GM03348 (cell line): ENCODE data around the gene TTLL9.

ENCODE experiments used
- DNase-seq: peaks from one replicate; pipeline ENCODE4 v3.0.0; 2012; ENCODE audit warnings: low spot score

The TTLL9 gene

DNA sequence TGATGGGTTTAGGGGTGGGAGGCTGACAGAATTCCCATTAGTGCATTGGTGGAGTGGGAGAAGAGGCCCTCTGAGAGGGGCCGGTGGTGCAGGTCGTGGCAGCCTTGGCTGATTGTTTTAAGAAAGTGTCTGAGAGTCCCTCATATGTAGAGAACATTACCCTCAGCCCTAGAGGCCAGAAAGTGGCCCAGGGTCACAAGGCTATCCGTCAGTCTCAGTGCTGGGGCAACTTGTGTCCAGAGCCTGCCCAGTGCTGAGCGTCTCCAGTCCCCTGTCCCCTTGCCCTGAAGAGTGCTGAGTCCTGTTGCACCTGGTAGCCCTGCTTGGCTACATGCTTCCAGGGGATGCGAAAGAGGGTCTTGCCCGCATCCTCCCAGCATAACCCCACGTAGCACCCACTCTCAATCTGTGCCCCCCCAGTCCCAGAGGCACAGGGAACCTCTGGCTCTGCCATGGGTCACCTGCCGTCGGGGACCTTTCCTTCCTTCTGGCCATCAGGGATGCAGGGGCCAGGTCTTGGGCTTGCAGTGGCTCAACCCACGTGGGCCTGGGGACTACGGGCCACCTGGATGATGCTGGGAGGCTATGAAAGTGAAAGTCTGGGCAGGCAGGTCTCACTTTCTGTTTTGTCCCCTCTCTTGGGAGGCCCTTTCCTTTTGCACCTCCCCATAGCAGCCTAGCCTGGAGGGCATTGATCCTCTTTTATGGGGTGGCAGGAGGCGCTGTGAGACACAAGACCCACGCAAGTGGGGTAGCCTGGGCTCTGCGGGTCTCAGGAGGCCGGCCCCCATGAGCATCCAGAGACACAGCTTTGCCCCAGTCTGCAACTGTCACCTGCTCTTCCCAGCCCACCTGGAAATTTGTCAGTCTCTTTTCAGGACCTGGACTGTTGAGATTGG lies 12.3 kb upstream of the TTLL9 start:
- no peak for DNase-seq

- DNase-seq: no peak
Measured at GRCh38 chr20:31858760-31859083, 11.7 kb upstream of the TTLL9 start.

DNA sequence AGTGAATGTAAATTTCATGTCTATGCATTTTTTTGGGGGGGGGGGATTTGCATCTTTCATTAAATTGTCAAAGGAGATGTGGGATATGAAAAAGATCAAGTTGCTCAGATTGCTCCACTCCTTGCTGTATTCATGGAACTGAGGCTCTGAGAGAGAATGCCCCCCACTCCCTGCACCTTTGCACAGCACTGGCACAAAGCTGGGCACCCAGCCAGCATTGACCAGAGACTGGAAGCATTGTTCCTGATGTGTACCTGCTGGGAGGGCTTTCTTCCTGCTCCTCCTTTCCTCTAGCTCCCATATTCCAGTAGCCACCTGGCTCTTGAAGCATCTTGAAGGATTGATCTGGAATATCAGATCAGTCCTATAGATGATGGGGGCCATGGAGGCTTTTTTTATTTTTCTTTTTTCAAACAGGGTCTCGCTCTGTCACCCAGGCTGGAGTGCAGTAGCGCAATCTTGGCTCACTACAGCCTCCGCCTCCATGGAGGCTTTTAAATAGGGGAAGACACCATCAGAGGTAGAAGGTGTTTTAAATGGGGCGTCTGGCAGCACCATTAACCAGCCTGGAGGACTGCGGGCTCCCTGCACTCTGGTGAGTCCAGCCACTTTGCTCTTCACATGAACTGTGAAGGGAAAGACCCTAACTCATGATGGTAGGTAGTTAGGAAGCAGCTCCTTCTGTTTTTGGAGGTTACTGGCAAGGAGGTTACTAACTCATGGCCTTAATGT lies 11.0 kb upstream of the TTLL9 start:
- DNase-seq: no peak

DNA sequence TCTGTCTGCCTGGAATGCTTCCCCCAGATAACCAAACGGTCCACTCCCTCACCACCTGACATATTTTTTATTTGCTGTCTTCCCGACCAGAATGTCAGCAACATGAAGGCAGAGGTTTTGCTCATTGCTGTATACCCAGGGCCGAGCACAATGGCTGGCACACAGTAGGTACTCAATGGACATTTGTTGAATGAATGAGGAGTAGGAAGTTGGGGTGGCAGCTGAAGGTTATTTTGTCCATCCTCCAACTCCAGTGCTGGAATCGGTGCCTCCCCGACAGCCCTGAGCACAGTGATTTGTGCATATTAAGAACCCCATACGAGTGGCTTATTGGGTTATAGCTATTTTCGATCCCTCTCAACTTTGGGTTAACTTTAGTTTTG lies 10.4 kb upstream of the TTLL9 start:
- DNase-seq: no peak

GRCh38 chr20:31860390-31861134 lies 9.9 kb upstream of the TTLL9 start:
- peak; percentile 34 for DNase-seq

DNA sequence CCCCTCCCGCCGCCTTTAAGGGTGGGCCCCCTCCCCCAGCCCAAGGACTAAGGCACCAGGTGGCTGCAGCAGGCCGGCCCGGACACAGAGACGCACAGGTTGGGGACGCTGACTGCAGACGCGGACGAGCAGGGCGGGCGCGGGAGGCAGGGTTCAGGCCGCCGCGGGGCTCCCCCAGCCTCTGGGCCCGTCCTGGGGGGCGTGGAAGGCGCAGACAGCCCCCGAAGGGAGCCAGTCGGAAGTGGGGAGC lies 9.4 kb upstream of the TTLL9 start:
- no peak for DNase-seq

DNA sequence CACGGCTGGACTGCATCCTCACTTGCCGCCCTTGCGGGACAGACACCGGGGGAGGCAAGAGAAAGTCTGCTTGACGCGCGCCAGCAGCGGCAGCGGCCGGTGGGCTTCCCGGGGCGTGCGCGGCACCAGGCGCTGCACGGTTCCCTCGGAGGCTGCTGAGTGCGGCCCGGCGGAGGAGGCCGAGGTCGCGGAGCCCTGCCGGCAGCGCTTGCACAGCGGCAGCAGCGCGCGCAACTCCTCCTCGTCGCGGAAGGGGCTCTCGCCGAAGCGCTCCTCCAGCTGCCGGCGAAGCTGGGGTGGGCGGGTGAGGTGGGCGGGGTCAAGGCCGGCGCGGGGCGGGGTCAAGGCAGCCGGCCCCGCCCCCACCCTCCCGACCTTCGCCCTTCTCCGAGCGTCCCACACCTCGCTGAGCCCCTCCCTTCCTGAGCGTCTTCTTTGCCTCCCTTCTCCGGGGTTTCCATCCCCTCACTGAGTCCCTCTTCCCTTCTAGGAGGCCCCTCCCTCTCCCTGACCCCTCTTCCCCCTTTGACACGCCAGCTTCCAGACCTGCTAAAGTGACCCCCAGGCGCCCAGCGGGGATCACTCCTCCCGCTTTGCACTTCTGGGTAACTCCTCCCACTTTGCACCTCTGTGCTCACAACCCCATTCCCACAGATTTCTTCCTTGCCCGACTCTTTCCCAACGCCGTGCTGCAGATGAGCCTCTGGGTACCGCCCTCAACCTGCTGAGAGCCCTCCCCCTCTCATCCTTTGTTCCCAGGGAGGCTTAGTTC lies 8.9 kb upstream of the TTLL9 start:
- peak; percentile 80 for DNase-seq

DNA sequence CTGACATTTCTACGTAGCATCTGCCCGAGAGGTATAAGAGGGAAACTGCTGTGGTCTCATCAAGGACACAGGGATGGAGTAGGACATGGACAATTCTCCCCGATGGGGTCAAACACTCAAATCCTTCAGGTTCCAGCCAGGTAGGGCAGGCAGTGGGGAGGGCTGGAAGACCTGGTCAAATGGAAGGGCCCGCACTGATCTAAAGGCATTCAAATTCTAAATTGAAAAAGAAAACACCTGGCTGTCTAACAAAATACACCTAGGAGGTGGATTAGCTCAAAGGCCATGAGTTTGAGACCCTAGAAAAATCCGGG lies 8.3 kb upstream of the TTLL9 start:
- no peak for DNase-seq

DNA sequence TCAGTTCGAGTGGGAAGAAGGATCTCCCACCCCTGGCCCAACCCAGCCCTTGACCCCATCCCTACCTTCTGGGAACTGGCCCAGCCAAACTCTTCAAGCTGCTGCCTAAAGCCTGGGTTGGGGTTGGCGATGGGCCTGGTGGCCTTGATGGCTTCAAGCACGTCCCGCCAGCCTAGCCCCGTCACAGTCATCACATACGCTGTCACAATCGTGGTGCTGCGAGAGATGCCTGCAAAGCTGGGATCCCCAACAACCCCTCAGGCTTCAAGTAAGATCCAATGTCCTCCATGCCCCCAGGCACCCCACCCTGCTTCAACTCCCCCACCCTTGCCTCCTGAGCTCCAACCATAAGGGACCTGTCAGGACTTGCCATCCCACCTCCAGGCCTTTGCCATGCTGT lies 7.9 kb upstream of the TTLL9 start:
- no peak for DNase-seq

GRCh38 chr20:31863296-31864085 lies 6.9 kb upstream of the TTLL9 start:
- no peak for DNase-seq

GRCh38 chr20:31864521-31865400 lies 5.7 kb upstream of the TTLL9 start:
- DNase-seq: no peak

- no peak for DNase-seq
Measured at GRCh38 chr20:31866221-31866620, 4.2 kb upstream of the TTLL9 start.

DNA sequence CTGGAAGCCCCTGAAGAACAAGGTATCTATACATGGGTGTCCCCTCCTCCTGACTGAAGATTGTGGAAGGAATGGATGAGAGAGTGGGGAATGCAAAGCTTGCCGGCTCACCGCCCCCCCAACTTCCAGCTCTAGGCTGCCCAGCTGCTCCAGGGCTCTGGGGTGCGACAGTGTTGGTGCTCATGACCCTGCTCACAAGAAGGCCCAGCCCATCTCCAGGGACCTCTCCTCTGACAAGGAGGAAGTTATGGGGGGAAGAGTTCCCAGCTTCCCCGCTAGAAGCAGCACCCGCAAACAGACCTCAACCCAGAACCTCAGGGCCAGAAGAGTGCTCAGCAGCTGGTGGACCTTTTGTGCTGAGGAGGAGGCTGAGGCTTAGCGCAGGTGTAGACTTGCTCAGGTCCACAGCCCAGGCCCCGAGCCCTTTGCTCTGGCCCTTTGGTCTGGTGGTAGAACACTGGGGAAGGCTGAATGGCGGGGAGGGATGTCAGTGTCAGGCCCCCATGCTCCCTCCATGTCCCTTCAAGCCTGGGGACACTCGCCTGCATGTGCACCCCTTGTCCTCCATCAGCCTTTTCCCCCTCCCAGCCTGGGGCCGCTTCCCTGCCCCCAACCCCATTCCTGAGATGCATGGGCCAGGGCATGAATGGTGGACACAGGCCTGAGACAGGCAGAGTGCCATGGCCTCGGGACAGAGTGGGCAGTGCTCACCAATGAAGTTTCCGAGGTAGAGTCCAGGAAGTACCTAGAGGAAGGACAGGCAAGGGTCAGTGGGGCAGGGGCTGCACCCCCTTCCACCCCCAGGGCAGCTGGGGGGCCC lies 1.4 kb upstream of the TTLL9 start:
- DNase-seq: no peak

GRCh38 chr20:31869673-31869941 lies 827 bp upstream of the TTLL9 start:
- no peak for DNase-seq

DNA sequence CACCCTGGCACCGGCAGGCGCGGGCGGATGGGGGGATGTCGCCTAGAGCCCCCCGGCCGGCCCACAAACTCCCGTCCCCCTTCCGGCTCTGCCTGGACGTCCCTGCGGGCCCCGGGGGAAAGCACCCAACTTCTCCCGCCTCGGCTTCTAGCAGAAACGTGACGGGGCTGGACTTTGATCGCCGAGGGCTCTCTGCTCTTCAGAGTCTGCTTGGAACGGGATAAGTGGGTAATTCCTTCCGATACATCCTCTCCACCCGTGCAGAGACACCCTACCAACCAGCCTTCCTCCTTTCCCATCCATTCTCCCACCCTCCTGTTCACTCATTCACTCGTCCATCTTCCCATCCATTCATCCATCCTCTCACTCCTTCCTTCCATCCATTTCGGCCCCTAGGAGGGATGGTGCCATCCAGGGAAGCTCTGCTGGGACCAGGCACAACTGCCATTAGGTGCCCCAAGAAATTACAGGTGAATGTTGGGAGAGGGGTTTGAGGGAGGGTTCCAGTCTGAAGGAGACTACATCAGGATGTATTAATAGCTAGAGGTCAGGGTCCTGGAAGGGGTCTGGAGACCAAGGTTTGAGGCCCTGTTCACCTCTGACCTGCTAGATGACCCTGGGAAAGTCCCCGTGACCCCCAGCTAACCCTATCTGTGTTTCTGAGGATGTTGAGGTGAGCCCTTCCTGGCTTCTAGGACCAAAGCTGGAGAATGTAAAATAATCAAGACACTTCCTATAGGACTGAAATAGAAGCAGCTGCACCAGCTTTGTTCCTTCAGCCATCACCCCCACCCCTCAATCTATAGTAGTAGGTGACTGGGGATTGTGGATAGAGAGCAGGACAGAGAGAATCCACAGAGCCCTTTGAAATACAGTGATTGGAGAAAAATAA lies 538 bp downstream of the TTLL9 start:
- no peak for DNase-seq

GRCh38 chr20:31871618-31871954 lies 1.2 kb downstream of the TTLL9 start:
- DNase-seq: no peak

- no peak for DNase-seq
Measured at GRCh38 chr20:31872406-31872805, 2.0 kb downstream of the TTLL9 start.

GRCh38 chr20:31875671-31876070 lies 5.2 kb downstream of the TTLL9 start:
- no peak for DNase-seq

DNA sequence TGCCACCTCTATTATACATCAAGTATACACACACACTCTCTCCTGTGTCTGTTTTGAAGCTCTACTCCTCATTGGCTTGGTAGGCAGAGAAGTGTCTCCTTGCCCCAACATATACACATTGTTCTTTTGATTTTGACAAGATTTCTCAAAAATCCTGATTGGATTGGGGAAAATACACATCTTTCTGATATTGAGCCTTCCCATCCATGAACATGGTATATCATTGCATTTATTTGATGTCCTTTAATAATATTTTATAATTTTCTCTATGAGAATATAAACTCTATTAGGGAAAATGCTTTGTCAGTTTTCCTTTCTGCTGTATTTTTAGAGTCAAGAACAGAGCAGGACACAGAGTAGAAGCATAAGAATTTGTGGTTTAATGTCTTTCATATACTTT lies 7.2 kb downstream of the TTLL9 start:
- no peak for DNase-seq
